ENCODE measurements around the gene GABRG3.

GABRG3 gene

GRCh38 chr15:27570746-27571145 lies 599.8 kb downstream of the GABRG3 start:
- no peak for DNase-seq (ENCODE audit: low read depth, low spot score)

GRCh38 chr15:27573805-27574485 lies 603.0 kb downstream of the GABRG3 start:
- no peak for DNase-seq (ENCODE audit: low read depth, low spot score)

- no peak for DNase-seq (ENCODE audit: low read depth, low spot score)
Observed at GRCh38 chr15:27574541-27575054, 603.6 kb downstream of the GABRG3 start.

GRCh38 chr15:27575521-27575920 lies 604.5 kb downstream of the GABRG3 start:
- no peak for DNase-seq (ENCODE audit: low read depth, low spot score)

- no peak for DNase-seq (ENCODE audit: low read depth, low spot score)
Observed at GRCh38 chr15:27576576-27576975, 605.6 kb downstream of the GABRG3 start.

- no peak for DNase-seq (ENCODE audit: low read depth, low spot score)
Observed at GRCh38 chr15:27579738-27580137, 608.8 kb downstream of the GABRG3 start.

GRCh38 chr15:27582726-27583410 lies 611.9 kb downstream of the GABRG3 start:
- DNase-seq (ENCODE audit: low read depth, low spot score) = no peak

- no peak for DNase-seq (ENCODE audit: low read depth, low spot score)
Observed at GRCh38 chr15:27583651-27584050, 612.7 kb downstream of the GABRG3 start.

- DNase-seq (ENCODE audit: low read depth, low spot score) = no peak
Observed at GRCh38 chr15:27585041-27585640, 614.2 kb downstream of the GABRG3 start.

- DNase-seq (ENCODE audit: low read depth, low spot score) = no peak
Observed at GRCh38 chr15:27587810-27588209, 616.8 kb downstream of the GABRG3 start.

GRCh38 chr15:27589260-27589659 lies 618.3 kb downstream of the GABRG3 start:
- no peak for DNase-seq (ENCODE audit: low read depth, low spot score)

GRCh38 chr15:27589782-27590181 lies 618.8 kb downstream of the GABRG3 start:
- no peak for DNase-seq (ENCODE audit: low read depth, low spot score)
